HG02571 (cell line): ENCODE data around the gene PAK5.
"Not testable (repeated sequence)": the region's sequence is repeated elsewhere in the genome, so short reads cannot be mapped to it uniquely, and the experiment has no call there.

Experiments
- ATAC-seq: cut with Tn5 transposase; IDR thresholded peaks from one replicate; pipeline ENCODE4 v1.9.1; 2021; ENCODE audit warnings: mild to moderate bottlenecking, moderate library complexity; ENCODE audit not compliant: unreplicated experiment

The PAK5 gene

GRCh38 chr20:9686455-9686854 lies 152.4 kb downstream of the PAK5 start:
- no peak for ATAC-seq

GRCh38 chr20:9686001-9686400 lies 152.9 kb downstream of the PAK5 start:
- ATAC-seq, result no peak

DNA sequence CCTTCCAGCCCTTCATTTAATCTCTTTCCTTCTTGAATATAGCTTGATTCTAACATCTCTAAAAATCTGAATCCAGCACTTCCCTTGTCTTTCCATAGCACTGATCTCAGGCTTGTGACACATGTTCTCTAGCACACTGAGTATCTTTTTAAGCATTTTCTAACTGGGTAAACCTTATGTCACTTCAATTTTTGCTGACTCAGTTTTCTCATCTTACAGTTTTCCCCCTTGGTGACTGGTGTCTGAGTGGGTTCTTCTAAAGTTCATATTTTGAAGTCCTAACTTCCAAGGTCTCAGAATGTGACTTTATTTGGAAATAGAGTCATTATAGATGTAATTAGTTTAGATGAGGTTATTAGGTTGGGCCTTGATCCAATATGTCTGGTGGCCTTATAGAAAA lies 153.9 kb downstream of the PAK5 start:
- no peak for ATAC-seq

- no peak for ATAC-seq
These were observed 161.7 kb downstream of the PAK5 start for GRCh38 chr20:9677100-9677623.

DNA sequence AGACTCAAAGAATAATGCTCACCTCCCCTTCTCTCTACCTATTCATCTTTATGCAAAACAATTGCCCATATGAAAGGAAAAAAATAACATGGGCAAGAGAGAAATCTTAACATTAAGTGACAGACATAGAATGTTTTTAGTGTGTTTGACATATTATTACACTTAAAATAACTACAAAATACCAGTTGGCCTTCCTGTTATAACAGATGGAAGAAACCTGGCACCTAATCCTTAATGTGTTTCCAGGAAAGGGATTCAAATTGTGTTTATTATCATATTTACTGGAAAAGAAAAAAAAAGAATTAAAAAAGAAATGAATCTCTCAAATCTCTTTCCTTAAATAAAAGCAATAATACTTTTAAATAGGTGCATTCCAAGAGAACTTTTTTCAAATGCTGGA lies 165.9 kb downstream of the PAK5 start:
- no peak for ATAC-seq

GRCh38 chr20:9672027-9672426 lies 166.8 kb downstream of the PAK5 start:
- no peak for ATAC-seq

- no peak for ATAC-seq
These were observed 170.5 kb downstream of the PAK5 start for GRCh38 chr20:9668381-9668780.

DNA sequence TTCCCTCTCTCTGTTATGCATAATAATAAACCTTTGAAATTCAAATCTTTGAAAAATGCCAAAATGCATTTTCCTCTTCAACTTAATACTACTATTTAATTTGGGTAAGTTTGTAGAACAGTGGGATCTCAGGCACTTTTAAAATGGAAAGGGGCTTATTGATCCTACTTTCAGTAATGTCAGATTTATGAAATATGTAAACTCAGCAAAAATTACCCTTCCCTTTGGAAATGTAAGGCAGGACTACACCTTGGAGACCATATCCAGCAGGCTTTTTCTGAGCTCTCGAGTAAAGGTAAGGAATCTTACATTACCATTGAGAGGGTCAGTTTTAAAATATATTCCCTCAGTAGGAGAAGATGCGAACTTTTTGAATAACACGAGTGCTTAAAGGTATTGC lies 175.5 kb downstream of the PAK5 start:
- no peak for ATAC-seq

DNA sequence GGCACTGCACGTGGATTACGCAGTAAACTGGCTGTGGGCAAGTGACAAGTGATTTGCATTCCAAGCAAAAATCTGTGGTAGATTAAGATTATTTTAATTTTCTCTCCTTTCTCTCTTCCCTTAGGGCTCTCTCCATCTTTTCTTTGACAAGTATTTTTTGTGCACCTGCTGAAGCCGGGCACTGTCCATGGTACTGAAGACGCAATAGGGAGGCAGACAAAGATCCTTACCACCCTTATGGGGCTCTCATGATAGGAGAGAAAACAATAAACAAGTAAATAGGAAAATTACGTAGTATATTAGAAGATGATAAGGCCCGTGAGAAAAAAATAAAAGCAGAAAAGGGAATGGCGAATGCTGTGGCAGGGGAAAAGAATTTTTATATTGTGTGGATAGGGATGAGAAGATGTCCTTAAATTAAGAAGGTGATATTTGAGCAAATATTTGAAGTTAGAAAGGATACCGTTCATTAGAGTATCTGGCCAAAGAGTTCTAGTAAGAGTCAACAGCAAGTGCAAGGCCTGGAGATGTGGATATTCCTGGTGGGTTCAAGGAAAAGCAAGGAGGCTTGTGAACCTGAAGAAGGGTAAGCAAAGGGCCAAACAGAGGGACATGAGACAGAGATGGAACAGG lies 178.5 kb downstream of the PAK5 start:
- ATAC-seq, result no peak

GRCh38 chr20:9647741-9648140 lies 191.1 kb downstream of the PAK5 start:
- no peak for ATAC-seq

- no peak for ATAC-seq
These were observed 192.5 kb downstream of the PAK5 start for GRCh38 chr20:9646375-9646774.

DNA sequence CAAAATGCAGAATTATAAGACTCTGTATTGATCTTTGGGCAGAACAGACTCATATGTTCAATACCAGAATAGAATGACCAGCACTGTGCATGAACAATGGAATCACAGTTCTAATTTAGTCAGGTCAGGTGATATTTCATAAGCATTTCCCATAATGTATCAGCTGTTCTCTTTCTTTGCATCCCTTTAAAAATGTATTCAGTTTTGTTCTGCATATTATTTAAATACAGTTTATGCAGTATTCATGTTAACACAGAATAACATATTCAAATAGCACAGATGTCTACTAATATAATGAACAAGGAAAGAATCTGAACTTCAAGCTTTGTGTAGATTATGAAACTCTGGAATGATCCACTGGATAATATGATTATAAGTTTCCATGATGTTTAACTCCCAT lies 196.0 kb downstream of the PAK5 start:
- ATAC-seq, result no peak

GRCh38 chr20:9641499-9642000 lies 197.3 kb downstream of the PAK5 start:
- not testable (repeated sequence) for ATAC-seq

DNA sequence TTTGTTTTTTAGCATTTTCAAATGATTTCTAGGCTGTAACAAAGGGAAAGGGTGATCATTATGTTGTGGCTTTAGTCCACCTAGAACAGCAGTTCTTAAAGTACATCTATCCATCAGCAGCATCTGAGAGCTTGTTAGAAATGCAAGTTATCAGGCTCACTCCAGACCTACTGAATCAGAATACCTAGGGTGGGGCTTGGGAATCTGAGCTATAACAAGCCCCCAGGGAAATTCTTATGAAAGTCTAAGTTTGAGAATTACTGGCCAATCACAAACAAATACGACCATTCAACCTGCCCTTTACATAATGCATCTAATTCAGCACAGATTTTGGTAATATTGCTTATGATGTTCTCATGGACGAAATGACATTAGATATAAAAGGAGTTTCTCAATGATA lies 201.0 kb downstream of the PAK5 start:
- no peak for ATAC-seq

- ATAC-seq, result no peak
These were observed 203.1 kb downstream of the PAK5 start for GRCh38 chr20:9635750-9636149.

DNA sequence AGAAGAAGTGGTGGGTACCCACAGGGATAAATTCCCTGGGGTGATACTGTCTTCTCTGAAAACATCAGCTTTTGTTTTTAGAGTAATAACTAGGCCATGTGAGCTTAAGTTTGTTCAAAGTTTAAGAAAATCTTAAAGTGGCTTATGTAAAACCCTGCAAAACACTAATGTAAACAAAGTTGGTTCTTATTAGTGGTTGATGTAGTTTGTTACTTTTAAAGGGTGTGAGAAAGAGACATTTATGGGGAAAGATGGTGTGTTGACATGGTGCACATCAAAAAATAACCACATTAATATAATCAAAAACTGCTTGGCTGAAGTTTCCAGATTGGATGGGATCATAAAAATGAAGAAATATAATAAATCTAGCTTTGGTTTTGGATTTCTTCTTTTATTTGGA lies 204.5 kb downstream of the PAK5 start:
- ATAC-seq, result no peak

DNA sequence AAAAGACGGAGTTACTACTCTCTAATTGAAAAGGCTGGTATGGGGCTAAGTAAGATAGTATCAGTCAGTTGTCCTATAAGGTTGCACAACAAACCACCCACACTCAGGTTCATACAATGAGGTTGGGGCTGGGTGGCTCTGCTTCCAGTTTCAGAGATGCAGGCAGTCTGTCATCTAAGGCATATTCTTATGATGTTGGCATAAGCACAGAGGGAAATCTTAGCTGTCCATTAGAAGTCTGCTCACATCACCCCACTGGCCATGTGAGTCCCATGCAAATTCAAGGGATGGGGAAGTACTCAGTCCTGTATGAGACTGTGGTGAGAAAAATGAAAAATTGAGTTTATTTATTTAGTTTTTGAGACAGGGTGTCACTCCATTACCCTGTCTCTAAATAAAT lies 205.9 kb downstream of the PAK5 start:
- no peak for ATAC-seq

GRCh38 chr20:9632265-9632664 lies 206.6 kb downstream of the PAK5 start:
- ATAC-seq, result no peak

GRCh38 chr20:9630554-9630953 lies 208.3 kb downstream of the PAK5 start:
- ATAC-seq, result no peak

GRCh38 chr20:9629831-9630230 lies 209.0 kb downstream of the PAK5 start:
- ATAC-seq, result no peak

- no peak for ATAC-seq
These were observed 210.3 kb downstream of the PAK5 start for GRCh38 chr20:9628589-9628988.

- ATAC-seq, result no peak
These were observed 210.7 kb downstream of the PAK5 start for GRCh38 chr20:9628141-9628540.

DNA sequence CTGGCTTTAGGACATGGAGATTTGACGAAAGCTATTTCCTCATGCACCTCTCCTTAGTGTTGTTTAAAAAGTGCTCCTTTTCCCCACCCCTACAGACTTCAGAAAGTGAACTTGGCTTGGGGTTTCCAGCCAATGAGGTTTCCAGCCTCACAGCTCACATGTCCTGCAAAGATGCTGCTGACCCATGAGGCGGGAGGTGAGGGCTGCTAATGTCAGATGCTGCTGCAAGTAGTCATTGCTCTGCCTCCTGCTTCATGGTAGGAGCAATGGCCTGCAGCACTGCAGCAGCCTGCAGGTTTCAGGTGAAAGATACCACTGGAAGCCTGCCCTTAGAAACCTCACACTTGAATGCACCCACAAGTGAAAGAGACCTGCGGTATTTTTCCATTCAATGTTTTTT lies 211.7 kb downstream of the PAK5 start:
- no peak for ATAC-seq
